NOMO-1 (cell line): ENCODE data around the gene TCF23.
"Not testable (repeated sequence)": the region's sequence is repeated elsewhere in the genome, so short reads cannot be mapped to it uniquely, and the experiment has no call there.

Source experiments
- DNase-seq, 2 experiments: peaks; one replicate each; lab custom pipeline; 2025; ENCODE audit not compliant: unreplicated experiment in 2 of 2; lab: John Stamatoyannopoulos, UW

TCF23 gene

DNA sequence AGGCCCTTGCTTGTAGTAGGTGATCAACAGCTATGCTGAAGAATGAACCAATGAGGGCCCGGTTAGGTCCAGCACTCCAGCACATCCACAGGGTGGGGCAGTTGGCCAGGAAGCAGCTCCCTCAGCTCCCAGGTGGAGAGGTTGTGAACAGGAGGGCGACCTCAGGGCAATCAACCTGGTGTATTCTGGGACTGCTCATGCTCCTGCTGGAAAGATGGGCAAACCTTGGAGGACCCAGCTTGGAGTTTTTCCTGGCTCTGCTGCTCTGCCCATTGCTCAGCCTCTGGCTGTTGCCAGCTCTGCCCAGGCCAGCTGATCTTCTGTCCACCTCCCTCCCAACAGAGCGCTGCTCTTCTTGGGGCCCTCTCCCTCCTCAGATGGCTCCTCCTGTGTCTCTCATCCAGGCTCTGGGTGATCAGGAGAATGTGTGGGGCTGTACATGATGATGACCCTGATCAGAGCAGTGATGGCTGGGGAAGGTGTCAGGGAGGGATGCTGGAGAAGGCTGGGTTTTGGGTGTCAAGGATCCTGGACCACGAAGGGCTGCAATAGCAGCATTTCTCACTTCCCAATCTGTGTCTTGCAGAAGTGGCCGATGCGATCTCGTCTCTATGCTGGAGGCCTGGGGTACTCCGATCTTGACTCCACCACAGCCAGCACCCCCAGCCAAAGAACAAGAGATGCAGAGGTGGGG lies 3.4 kb downstream of the TCF23 start:
- no peak for DNase-seq

DNA sequence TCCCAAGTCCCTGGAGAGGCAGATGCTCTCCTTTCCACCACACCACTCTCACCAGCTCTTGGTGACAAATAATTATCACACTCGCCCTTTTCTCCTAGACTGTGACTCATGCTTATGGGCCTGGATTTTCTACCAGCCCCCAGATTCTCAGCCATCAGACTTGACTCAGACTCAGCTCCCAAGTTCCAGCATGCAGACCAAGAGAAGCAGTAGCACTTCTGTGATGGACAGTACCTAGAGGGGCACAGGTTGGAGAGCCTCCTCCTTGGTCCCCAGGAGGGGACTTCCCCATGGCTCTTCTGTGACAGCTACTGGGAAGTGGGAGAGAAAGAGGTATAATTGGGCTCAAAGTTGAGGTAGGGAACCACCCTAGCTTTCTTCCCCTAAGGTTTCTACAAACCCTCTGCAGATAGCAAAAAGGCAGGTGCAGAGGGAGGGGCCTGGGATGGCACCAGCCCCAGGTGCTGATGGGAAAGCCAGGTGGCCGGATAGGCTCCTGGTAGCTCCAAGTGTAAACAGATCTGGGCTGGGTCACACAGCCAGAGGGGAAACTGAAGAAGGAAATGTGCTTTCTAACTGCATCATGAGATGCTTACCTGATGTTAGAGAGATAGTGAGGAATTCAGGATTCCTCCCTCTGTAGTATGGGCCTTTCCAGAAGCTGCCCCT lies 4.1 kb downstream of the TCF23 start:
- DNase-seq, result no peak

DNA sequence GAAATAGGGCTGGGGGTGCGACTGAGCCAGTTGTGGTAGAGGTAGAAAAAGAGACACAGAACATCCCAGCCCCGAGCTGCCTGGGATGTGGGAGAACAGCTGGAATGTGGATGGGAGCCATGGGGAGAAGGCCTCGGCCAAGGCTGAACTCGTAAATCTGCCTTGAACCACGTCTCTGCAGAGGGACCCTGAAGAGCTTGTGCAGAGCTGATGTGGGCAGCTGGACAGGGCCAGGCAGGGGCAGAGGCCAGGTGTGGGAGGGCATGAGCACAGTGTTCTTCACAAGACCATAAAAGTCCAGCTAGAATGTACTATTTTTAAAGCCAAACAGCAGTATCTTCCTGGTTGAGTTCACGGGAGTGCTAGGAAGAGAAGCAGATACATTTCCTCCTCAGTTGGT lies 5.7 kb downstream of the TCF23 start:
- no peak for DNase-seq

DNA sequence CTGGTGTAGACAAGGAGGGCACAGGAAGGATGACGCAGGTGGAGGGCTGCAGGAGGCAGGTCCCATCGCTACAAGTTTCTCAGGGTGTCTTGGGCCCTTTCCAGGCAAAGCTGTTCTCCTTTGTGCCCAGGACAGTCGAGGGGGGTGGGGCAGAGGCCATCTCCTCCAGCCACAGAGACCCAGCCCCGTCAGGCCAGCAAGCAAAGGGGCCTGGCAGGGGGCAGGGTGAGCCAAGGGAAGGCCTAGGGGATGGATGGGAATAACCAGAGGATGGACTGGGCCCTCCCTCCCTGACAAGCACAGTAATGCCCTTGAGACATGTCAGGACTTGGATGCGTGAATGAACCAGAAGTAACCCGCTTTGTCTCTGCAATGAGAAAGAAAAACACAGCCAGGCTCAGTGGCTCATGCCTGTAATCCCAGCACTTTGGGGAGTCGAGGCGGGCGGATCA lies 6.3 kb downstream of the TCF23 start:
- no peak for DNase-seq

DNA sequence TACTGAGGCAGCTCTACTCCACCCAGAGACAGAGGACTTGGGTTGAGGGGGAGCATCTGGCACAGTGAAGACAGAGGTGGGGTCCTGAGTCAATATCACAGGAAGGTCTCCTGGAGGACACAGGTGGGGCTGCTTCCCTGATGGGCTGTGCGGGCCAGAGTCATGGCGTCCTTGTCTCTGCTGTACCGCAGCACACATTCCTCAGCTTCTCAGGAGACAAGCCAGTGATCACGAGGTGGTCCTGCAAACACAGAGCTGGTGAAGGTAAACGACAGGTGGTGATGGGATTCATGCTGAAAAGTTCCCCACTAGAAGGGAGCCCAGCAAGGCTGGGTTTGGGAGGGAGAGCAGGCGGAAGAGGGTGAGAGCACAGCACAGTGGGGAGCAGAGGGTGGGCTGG lies 9.7 kb downstream of the TCF23 start:
- DNase-seq, result no peak

DNA sequence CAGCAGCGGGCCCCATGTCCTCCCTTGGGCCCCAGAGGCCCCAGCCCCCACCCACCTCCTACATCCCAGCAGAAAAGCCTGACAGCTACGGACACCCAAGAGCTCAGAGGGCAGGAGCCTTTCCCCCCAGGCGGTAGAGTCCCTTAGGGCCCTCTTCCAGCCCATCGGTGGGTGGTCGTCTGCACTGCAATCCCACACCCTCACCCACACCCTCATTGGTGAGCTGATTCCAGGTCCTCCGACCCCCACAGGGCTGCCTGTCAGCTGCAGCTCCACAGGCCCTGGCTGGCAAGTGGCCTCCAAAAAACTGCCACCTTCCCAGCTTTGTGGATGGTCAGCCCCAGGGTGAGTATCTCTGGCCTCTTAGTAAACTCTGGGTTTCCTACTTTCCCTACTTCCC lies 10.5 kb downstream of the TCF23 start:
- DNase-seq, result no peak

DNA sequence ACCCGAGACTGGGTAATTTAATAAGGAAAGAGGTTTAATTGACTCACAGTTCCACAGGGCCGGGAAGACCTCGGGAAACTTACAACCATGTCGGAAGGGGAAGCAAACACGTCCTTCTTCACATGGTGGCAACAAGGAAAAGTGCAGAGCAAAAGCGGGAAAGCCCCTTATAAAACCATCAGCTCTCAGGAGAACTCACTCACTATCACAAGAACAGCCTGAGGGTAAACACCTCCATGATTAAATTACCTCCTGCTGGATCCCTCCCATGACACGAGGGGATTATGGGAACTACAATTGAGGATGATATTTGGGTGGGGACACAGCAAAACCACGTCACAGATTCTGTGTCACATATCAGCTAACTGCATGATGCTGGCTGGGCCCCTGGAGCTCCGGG lies 11.4 kb downstream of the TCF23 start:
- DNase-seq, result no peak

DNA sequence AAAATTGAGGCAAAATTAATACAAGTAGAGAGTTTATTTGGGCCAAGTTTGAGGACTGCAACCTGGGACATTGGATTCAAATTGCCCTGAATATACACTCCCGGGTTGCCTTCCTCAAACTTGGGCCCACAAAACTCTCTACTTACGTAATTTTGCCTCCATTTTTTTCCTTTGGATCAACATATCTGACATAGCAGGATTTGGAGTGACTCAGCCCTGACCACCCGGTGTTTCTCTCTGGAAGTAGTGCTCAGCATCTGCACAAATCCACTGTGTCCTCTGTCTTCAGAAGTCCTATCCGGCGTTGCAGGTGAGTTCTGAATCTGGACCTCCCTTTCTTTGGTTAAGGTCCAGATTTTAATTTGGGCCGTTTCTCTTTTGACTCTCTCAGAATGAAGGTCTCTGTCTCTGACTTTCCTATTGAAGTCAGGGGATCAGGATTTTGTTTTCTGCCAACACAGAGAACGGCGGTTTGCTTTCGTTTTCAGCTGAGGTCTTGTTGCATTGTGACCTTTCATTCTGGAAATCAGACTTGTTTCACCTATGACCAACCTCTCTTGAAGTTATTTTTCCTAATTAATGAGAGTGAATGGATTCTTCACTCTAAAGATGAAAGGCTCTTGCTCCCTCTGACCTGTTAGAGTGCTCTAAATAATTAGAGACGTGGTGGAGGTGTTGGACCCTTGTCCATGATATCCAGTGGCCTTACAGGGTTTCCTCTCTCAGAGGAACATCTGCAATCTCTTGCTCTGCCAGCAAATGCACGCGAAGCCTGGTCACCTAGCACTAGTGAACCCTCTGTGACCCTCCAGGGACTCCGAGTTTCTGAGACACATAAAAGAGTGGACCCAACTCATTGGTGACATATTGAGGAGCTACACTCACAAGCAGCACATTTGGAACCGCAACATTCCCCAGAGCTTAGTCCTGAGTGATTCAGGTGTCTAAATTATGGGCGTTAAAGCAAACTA lies 13.6 kb downstream of the TCF23 start:
- DNase-seq, result no peak

DNA sequence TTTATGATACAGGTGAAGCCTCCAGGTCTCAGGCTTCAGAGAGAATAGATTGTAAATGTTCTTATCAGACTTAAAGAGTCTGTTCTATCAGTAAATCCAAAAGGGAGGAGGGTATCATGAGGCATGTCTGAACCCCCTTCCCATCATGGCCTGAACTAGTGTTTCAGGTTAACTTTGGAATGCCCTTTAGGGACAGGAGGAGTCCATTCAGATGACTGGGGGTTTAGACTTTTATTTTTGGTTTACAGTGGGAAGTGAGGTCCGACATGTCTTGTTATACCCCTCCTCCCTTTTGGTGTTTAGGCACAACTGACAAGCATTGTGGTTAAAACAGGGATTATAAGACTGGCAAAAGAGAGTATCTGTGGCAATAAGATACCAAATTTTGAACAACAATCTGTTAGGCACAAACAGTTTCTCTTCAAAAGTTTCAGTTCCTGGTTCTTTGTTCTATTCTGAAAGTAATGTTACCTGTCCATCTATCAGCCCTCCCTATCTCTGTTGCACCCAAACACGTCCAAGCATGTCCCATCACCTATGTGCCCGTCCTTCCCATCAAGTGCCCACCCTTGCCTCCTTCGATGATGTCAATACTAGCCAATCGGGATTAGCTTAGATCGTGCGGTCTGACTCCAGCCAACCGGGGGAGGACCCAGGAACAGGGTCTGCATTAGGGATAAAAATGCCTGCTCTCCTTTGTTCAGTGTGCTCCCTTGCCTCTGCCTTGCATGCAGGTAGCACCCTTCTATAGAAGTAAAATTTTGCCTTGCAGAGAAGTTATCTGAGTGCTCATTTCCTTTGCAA lies 16.4 kb downstream of the TCF23 start:
- peak in 1 of 2 experiments; percentile 22 for DNase-seq

DNA sequence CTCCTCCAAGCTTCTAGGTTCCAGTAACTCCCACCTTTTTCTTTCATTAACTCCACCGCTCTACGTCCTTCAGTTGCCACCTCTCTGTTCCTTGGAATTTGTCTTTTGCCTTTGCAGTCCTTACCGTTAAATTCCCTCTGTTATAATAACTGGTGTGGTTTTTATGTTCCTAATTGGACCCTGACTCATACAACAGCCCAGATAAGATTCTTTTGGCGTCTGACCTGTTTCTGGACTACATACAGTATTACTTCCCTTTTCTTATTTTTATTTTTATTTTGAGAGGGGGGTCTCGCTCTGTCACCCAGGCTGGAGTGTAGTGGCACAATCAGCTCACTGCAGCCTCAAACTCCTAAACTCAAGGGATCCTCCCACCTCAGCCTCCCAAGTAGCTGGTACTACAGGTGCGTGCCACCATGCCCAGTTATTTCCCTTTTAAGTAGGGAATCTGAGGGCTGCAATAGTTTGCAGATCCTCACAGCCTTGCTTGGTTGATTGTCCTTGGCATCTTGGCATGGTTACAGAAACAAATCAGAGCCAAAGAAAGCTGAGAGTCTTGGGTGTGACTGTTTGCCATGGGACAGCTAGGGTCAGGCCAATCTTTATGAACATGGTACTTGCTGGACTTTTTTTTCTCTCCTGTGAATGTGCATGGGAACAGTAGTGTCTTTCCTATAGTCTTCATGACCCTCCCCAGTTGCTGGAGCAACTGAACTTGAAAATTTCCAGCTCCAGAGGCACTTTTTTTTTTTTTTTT lies 22.0 kb downstream of the TCF23 start:
- DNase-seq, result peak in 1 of 2 experiments; percentile 28

DNA sequence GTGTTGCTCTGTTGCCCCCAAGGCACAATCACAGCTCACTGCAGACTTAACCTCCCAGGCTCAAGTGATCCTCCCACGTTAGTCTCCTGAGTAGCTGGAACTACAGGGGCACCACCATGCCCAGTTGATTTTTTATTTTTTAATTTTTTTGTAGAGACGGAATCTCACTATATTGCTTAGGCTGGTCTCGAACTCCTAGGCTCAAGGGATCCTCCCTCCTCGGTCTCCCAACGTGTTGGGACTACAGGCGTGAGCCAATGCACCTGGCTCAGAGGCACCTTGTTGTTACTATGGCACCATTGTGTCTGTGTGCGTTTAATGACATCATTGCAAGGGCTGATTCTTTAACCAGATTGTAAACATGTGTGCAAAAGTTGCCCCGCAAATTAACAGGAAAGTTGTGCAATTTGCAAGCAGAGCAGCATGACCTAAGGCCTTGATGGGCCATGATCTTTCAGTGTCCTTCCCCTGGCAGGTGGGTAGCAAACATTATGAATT lies 22.6 kb downstream of the TCF23 start:
- DNase-seq, result peak in 1 of 2 experiments; percentile 21

DNA sequence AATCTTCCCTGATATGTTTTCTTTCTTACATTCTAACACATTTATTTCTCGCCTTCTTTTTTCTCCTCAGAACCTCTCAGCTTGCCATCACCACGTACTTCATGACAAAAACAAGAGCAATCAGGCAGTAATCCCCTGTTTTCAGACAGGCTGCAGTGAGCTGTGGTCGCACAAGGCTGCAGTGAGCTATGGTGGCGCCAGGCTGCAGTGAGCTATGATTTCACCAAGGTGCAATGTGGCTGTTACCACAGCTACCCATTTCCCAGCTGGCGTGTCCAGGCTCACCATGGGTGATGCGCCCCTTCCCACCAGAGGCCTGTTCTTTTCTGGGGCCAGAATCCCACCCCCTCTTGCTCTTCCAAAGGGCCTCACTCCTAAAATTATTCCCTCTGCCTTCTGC lies 25.8 kb downstream of the TCF23 start:
- no peak for DNase-seq

DNA sequence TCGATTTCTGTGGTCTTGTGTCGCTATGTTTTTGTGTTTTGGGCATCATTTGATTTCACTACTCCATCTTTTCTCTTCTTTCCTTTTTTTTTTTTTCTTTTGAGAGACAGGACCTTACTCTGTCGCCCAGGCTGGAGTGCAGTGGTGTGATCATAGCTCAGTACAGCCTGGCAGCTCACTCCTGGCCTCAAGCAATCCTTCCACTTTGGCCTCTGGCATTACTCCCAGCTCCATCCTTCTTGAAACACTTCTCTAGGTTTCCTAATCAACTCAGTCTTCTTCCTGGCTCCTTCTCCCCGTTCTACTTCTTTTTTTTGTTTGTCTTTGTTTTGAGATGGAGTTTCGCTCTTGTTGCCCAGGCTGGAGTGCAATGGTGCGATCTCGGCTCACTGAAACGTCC lies 26.5 kb downstream of the TCF23 start:
- DNase-seq, result no peak

DNA sequence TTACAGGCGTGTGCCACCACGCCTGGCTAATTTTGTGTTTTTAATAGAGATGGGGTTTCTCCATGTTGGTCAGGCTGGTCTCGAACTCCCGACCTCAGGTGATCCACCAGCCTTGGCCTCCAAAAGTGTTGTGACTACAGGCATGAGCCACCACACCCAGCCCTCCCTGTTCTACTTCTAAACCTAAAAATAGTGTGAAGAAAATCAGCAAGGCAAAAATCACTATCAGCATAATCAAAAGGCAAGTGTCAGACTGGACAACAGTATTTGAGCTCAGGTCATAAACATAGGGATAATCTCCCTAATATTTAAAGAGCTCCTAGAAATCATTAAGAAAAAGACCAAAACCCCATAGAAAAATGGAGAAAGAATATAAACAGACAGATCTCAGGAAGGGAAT lies 27.0 kb downstream of the TCF23 start:
- DNase-seq, result not testable (repeated sequence)

DNA sequence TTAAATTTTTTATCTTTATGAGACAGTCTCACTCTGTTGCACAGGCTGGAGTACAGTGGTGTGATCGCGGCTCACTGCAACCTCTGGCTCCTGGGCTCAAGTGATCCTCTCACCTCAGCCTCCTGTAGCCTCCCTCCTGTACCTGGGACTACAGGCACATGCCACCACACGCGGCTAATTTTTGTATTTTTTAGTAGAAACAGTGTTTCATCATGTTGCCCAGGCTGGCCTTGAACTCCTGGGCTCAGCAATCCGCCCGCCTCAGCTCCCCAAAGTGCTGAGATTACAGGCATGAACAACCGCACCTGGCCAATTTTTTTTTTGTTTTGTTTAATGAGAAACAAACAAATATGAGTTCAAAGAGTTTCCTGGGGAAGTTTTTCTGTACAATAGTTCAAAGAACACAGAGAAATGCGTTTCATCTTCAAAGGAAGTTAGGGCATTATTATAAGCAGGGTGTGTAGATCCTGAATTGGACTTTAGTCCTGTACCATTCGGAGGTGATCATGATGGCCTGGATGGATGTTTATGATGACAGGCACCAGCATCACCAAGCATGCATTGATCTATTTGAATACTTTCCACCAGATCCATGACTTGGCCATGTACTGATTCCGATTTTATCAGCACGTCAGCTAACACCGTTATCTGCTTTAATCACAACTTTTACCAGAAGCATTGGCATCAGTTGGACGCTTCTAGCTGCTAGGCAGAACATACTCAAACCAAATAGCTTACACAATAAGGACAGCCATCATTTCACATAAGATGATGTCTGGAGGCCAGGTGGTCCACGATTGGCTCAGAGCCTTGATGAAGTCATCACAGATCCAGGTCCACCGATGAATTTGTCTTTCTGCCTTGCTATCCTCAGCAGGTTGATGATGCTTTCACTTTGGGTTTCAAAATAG lies 28.9 kb downstream of the TCF23 start:
- no peak for DNase-seq

DNA sequence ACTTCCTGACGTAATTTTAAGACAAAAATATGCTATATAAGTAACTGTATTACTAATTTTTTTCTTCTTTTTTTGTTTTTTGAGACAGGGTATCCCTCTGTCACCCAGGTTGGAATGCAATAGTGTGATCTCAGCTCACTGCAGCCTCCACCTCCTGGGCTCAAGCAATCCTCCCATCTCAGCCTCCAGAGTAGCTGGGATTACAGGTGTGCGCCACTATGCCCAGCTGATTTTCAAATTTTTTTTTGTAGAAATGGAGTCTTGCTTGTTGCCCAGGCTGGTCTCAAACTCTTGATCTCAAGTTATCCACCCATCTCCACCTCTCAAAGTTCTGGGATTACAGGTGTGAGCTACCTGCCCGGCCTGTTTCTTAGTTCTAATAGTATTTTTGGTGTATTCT lies 29.7 kb downstream of the TCF23 start:
- no peak for DNase-seq

DNA sequence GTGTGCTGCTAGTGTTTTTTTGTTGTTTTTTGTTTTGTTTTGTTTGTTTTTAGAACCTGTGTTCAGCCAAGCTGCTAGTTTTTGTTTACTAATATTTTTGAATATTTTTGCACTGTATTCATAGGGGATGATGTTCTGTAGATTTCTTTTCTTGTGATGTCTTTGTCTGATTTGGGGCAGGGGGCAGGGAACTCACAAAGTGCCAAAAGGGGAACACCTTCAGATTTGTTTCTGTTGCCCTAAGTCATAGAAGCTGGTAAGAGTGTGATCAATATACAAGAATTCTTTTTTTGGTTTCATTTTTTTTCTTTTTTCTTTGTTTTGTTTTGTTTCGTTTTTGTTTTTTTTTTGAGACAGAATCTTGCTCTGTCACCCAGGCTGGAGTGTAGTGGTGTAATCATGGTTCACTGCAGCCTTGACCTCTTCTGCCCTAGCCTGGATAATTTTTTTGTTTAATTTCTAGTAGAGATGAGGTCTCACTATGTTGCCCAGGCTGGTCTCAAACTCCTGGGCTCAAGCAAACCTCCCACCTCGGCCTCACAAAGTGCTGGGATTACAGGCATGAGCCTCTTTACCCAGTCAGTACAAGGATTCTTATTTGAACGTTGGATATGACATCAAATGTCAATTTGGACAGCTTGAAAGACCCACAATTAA lies 30.7 kb downstream of the TCF23 start:
- no peak for DNase-seq

DNA sequence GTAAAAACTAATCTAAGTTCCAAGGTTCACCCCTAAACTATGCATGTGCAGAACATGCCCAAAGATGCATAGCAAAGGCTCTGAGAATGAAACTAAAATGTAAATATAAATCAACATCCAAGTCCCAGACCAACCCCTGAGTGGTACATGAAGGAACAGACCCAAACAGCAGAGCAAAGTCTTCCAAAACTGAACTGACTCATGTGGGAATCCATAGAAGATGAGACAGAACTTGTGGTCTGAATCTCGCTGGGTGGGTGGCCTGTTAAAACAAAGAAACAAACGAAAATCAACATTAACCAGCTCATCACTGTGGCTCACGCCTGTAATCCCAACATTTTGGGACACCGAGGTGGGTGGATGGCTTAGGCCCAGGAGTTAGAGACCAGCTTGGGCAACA lies 33.5 kb downstream of the TCF23 start:
- DNase-seq, result no peak
